Calu3 (cell line): Measurements from ENCODE around the gene DAB2. TPM values are rescaled to one million over a fixed set of nuclear protein-coding genes. Genes with fewer than 3 reads are reported as not detected.

ENCODE experiments used
- BruUV-seq: library from RNA; stranded (reverse); fragments of 400-500 nt; replicated peaks from 2 replicates; lab custom pipeline; 2021; lab: Mats Ljungman, UMichigan
- CTCF ChIA-PET: fragments of 300-600 bp; sonication (Branson Sonifier 250); formaldehyde crosslinking; loops from one replicate; lab custom pipeline; 2022; ENCODE audit warnings: antibody characterized with exemption; lab: Charles Lee
- DNase-seq: peaks from one replicate; pipeline ENCODE4 v3.0.0; 2022
- H3K27ac Mint-ChIP-seq: one replicate; pipeline ENCODE4 v1.8.0; 2022; ENCODE audit warnings: mixed read lengths; ENCODE audit not compliant: unreplicated experiment
- H3K27me3 Mint-ChIP-seq: one replicate; pipeline ENCODE4 v1.8.0; 2022; ENCODE audit warnings: mixed read lengths; ENCODE audit not compliant: unreplicated experiment
- H3K36me3 Mint-ChIP-seq: one replicate; pipeline ENCODE4 v1.8.0; 2022; ENCODE audit warnings: mild to moderate bottlenecking, moderate library complexity, mixed read lengths; ENCODE audit not compliant: insufficient read depth, unreplicated experiment
- H3K4me1 Mint-ChIP-seq: one replicate; pipeline ENCODE4 v1.8.0; 2022; ENCODE audit warnings: mild to moderate bottlenecking, low read depth, mixed read lengths; ENCODE audit not compliant: unreplicated experiment
- H3K4me3 Mint-ChIP-seq: one replicate; pipeline ENCODE4 v1.8.0; 2022; ENCODE audit warnings: mild to moderate bottlenecking, low read depth, moderate library complexity, mixed read lengths; ENCODE audit not compliant: unreplicated experiment
- H3K9me3 Mint-ChIP-seq: one replicate; pipeline ENCODE4 v1.8.0; 2022; ENCODE audit warnings: low read depth, mixed read lengths; ENCODE audit not compliant: unreplicated experiment
- CTCF ChIP-seq: fragments of 200-600 bp; IDR thresholded peaks from one replicate; pipeline ENCODE4 v1.8.0; 2022; ENCODE audit warnings: antibody characterized with exemption; ENCODE audit not compliant: unreplicated experiment
- intact Hi-C: fragments of 100-400 bp; cut with micrococcal nuclease; formaldehyde crosslinking; loops from one replicate; pipeline ENCODE4 v1.10.0; 2022; ENCODE audit not compliant: unreplicated experiment
- total RNA-seq: library from RNA; stranded (reverse); gene quantifications from 2 replicates; pipeline ENCODE4 v1.2.3, GENCODE V29; 2022

DAB2 gene
- total RNA-seq, 1 experiment from 2014 or later, result 12.4 TPM

- no peak for TF ChIP-seq CTCF
- no TSS peak for BruUV-seq
- Mint-ChIP-seq H3K9me3 (no peaks in the 10 kb centered on the region), H3K4me1 (peaks cover 20% of the 10 kb centered on the region), H3K27ac (no peak overlapping the region), H3K4me3 (no peak overlapping the region), H3K27me3 (no peaks in the 10 kb centered on the region), H3K36me3 (no peaks in the 10 kb centered on the region)
- intact Hi-C loops, result no loop called here
- no peak for DNase-seq
- CTCF ChIA-PET, result no interaction called here
Measured at GRCh38 chr5:39367711-39368110, 57.1 kb downstream of the DAB2 start.

DNA sequence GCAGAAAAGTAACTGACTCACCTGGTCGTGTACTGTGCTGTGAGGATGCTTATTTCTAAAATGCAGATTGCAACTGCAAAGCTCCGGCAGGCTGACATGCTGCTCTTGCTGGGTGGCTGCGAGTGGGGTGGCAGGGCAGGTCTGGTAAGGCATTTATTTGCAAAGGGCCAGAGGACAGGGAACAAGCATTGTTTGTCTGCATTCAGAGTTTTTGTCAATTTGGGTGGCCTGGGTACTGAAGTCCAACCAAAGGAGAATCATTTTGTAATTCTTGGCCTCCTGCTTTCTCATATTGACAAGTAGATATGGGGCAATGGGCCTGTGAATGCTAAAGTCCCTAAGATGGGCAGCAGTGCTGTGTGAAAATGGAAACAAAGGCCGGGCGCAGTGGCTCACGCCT is 60.4 kb downstream of the DAB2 start, which contains the start of gene C9:
TSS of gene C9 (minus strand) at position 129 of the 400 bp plus-strand sequence. CDS start at position 98, 31 bp downstream.
- Mint-ChIP-seq H3K27me3 (no peaks in the 10 kb centered on the region), H3K4me1 (peaks cover 21% of the 10 kb centered on the region), H3K9me3 (peaks cover under 1% of the 10 kb centered on the region), H3K36me3 (peaks cover 6% of the 10 kb centered on the region), H3K27ac (no peak within 1 kb of the TSS), H3K4me3 (no peak within 1 kb of the TSS)
- intact Hi-C loops, result no loop called here
- no peak for TF ChIP-seq CTCF
- CTCF ChIA-PET, result no interaction called here
- BruUV-seq, result no TSS peak
- DNase-seq, result no peak

DNA sequence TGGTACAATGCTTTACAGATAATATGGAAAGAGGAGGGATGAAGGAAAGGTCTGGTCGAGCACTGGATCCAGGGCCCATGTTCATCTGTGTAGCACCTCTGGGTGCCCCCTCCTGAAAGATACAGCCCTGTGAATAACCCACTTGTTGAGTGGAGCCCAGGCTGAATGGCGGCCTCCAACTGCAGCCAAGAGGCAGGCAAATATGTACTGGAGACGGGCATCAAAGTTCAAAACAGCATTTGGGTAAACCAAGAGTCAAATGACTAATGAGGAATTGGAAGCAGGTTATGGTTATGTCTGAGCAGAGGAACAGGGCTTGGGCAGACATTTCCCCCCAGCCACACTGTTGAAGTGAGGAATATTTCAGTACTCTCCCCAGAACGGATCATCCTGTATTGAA is 61.6 kb downstream of the DAB2 start:
- no peak for TF ChIP-seq CTCF
- intact Hi-C loops, result no loop called here
- Mint-ChIP-seq H3K9me3 (peaks cover 4% of the 10 kb centered on the region), H3K4me3 (no peak overlapping the region), H3K4me1 (peaks cover 26% of the 10 kb centered on the region), H3K36me3 (peaks cover 6% of the 10 kb centered on the region), H3K27me3 (no peaks in the 10 kb centered on the region), H3K27ac (no peak overlapping the region)
- no TSS peak for BruUV-seq
- no peak for DNase-seq
- CTCF ChIA-PET, result no interaction called here

DNA sequence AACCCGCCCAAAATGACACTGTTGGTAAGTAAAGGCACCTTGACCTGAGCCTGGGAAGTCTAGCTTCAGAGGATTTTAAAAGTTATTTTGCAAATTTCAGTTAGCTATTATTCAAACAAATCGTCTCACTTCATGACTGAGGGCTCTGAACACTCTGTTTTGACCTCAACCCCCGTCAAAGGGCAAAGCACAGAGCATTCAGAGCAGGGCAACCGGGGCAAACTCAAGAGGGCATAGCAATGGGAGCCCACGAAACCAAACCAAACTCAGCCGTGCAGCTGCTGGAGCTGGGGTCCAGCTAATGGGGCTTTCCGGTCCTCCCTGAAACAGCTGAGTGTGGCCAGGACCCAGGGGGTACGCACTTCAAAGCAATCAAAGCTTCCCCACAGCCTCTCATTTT is 62.1 kb downstream of the DAB2 start:
- peaks cover 26% of the 10 kb centered on the region for H3K4me1 Mint-ChIP-seq
- intact Hi-C loops, result no loop called here
- BruUV-seq, result no TSS peak

More for the DNA sequence above, 62.1 kb downstream of the DAB2 start:
- H3K27me3 Mint-ChIP-seq, result no peaks in the 10 kb centered on the region
- no peak for DNase-seq
- CTCF ChIA-PET, result no interaction called here
- no peak overlapping the region for H3K4me3 Mint-ChIP-seq
- peaks cover 6% of the 10 kb centered on the region for H3K36me3 Mint-ChIP-seq
- no peak overlapping the region for H3K27ac Mint-ChIP-seq
- peaks cover 5% of the 10 kb centered on the region for H3K9me3 Mint-ChIP-seq
- TF ChIP-seq CTCF, result no peak
